UCSD-AML1 (cell line): ENCODE data around the gene BZW2.

Experiments used
- DNase-seq: peaks from one replicate; lab custom pipeline; 2025; ENCODE audit not compliant: unreplicated experiment; lab: John Stamatoyannopoulos, UW

The BZW2 gene

GRCh38 chr7:16645593-16646471, at the start of gene BZW2, which contains the start of gene ANKMY2:
BZW2 (plus strand) TSS chr7:16646181; CDS start chr7:16665444, 19,263 bp downstream.
ANKMY2 (minus strand) TSS chr7:16645754; CDS start chr7:16645573, 181 bp downstream.
- peak; percentile 87 for DNase-seq

- no peak for DNase-seq
These were observed 48.0 kb upstream of the BZW2 start for GRCh38 chr7:16598015-16598414.

GRCh38 chr7:16599860-16600259, 46.1 kb upstream of the BZW2 start:
- no peak for DNase-seq

GRCh38 chr7:16603633-16604032, 42.3 kb upstream of the BZW2 start:
- DNase-seq = no peak

GRCh38 chr7:16604054-16604453, 41.9 kb upstream of the BZW2 start:
- DNase-seq = no peak

- DNase-seq = no peak
These were observed 39.3 kb upstream of the BZW2 start for GRCh38 chr7:16606704-16607103.

- no peak for DNase-seq
These were observed 36.0 kb upstream of the BZW2 start for GRCh38 chr7:16609842-16610450.

GRCh38 chr7:16611711-16612110, 34.3 kb upstream of the BZW2 start:
- no peak for DNase-seq

GRCh38 chr7:16615228-16615627, 30.8 kb upstream of the BZW2 start:
- DNase-seq = no peak

GRCh38 chr7:16616122-16616521, 29.9 kb upstream of the BZW2 start:
- DNase-seq = no peak

- DNase-seq = no peak
These were observed 29.4 kb upstream of the BZW2 start for GRCh38 chr7:16616542-16616941.

GRCh38 chr7:16619979-16620408, 26.0 kb upstream of the BZW2 start:
- no peak for DNase-seq

GRCh38 chr7:16626388-16626787, 19.6 kb upstream of the BZW2 start:
- no peak for DNase-seq

GRCh38 chr7:16627236-16627635, 18.7 kb upstream of the BZW2 start:
- no peak for DNase-seq

- no peak for DNase-seq
These were observed 15.3 kb upstream of the BZW2 start for GRCh38 chr7:16630654-16631053.

GRCh38 chr7:16634271-16634738, 11.7 kb upstream of the BZW2 start:
- DNase-seq = no peak

- no peak for DNase-seq
These were observed 9.4 kb upstream of the BZW2 start for GRCh38 chr7:16636555-16637101.

GRCh38 chr7:16637379-16637778, 8.6 kb upstream of the BZW2 start:
- DNase-seq = no peak

- DNase-seq = no peak
These were observed 7.4 kb upstream of the BZW2 start for GRCh38 chr7:16638282-16639280.

GRCh38 chr7:16644157-16644556, 1.8 kb upstream of the BZW2 start:
- DNase-seq = no peak
